HepG2 (cell line): Measurements from ENCODE around the gene CHD9. TPM values are rescaled to one million over a fixed set of nuclear protein-coding genes. Genes with fewer than 3 reads are reported as not detected.

Experiments used
- AHR ChIP-seq: IDR thresholded peaks from 2 replicates; pipeline ENCODE4 v1.6.1; 2018; ENCODE audit warnings: missing genetic modification reagents, missing compliant biosample characterization
- CCDC6 ChIP-seq: sonication (generic); formaldehyde crosslinking; IDR thresholded peaks from 2 replicates; pipeline ENCODE4 v1.8.1; 2022; ENCODE audit warnings: mild to moderate bottlenecking, missing genetic modification reagents, moderate library complexity
- FOSL2 ChIP-seq: sonication (generic); formaldehyde crosslinking; IDR thresholded peaks from 2 replicates; pipeline ENCODE4 v1.4.0; 2020; ENCODE audit warnings: missing genetic modification reagents
- GZF1 ChIP-seq: sonication (generic); formaldehyde crosslinking; IDR thresholded peaks from 2 replicates; pipeline ENCODE4 v1.5.1; 2020; ENCODE audit warnings: mild to moderate bottlenecking, missing genetic modification reagents
- HOXA3 ChIP-seq: sonication (generic); formaldehyde crosslinking; IDR thresholded peaks from 2 replicates; pipeline ENCODE4 v1.5.0; 2020; ENCODE audit warnings: missing genetic modification reagents
- JDP2 ChIP-seq: sonication (generic); formaldehyde crosslinking; IDR thresholded peaks from 2 replicates; pipeline ENCODE4 v1.8.1; 2022; ENCODE audit warnings: missing genetic modification reagents, borderline replicate concordance
- KLF12 ChIP-seq: sonication (generic); formaldehyde crosslinking; IDR thresholded peaks from 2 replicates; pipeline ENCODE4 v1.4.0; 2020; ENCODE audit warnings: missing genetic modification reagents, borderline replicate concordance
- MAX ChIP-seq: IDR thresholded peaks from 2 replicates; pipeline ENCODE4 v1.6.1; 2012; ENCODE audit warnings: inconsistent platforms
- MXD1 ChIP-seq: sonication (generic); formaldehyde crosslinking; IDR thresholded peaks from 2 replicates; pipeline ENCODE4 v1.4.0; 2020; ENCODE audit warnings: mild to moderate bottlenecking, missing genetic modification reagents
- NR3C1 ChIP-seq: sonication (generic); formaldehyde crosslinking; IDR thresholded peaks from 2 replicates; pipeline ENCODE4 v1.4.0; 2020; ENCODE audit warnings: missing genetic modification reagents
- SAP130 ChIP-seq: IDR thresholded peaks from 2 replicates; pipeline ENCODE4 v1.6.1; 2016; ENCODE audit warnings: low read depth
- SMC3 ChIP-seq: IDR thresholded peaks from 2 replicates; pipeline ENCODE4 v1.6.1; 2011; ENCODE audit warnings: low read length, improper control_type of control experiment
- SUZ12 ChIP-seq: fragments of 150-350 bp; IDR thresholded peaks from 2 replicates; pipeline ENCODE4 v1.6.1; 2014; ENCODE audit warnings: low read depth, low read length
- TARDBP ChIP-seq: sonication (generic); formaldehyde crosslinking; IDR thresholded peaks from 2 replicates; pipeline ENCODE4 v1.8.0; 2022; ENCODE audit warnings: mild to moderate bottlenecking, missing genetic modification reagents
- ZBTB25 ChIP-seq: IDR thresholded peaks from 2 replicates; pipeline ENCODE4 v1.6.1; 2018; ENCODE audit warnings: missing genetic modification reagents
- ZBTB26 ChIP-seq: IDR thresholded peaks from 2 replicates; pipeline ENCODE4 v1.6.1; 2016; ENCODE audit warnings: missing compliant biosample characterization, missing genetic modification reagents, borderline replicate concordance
- ZNF224 ChIP-seq: sonication (generic); formaldehyde crosslinking; IDR thresholded peaks from 2 replicates; pipeline ENCODE4 v1.5.0; 2020; ENCODE audit warnings: mild to moderate bottlenecking, missing genetic modification reagents
- ZNF253 ChIP-seq: sonication (generic); formaldehyde crosslinking; IDR thresholded peaks from 2 replicates; pipeline ENCODE4 v1.8.0; 2022; ENCODE audit warnings: mild to moderate bottlenecking, missing genetic modification reagents, borderline replicate concordance
- ZNF281 ChIP-seq: sonication (generic); formaldehyde crosslinking; IDR thresholded peaks from 2 replicates; pipeline ENCODE4 v1.4.0; 2020; ENCODE audit warnings: missing genetic modification reagents, borderline replicate concordance
- ZNF503 ChIP-seq: sonication (generic); formaldehyde crosslinking; IDR thresholded peaks from 2 replicates; pipeline ENCODE4 v1.4.0; 2020; ENCODE audit warnings: missing genetic modification reagents
- ZNF607 ChIP-seq: sonication (generic); formaldehyde crosslinking; IDR thresholded peaks from 2 replicates; pipeline ENCODE4 v1.5.1; 2020; ENCODE audit warnings: missing genetic modification reagents, mild to moderate bottlenecking, borderline replicate concordance
- ZNF713 ChIP-seq: sonication (generic); formaldehyde crosslinking; IDR thresholded peaks from 2 replicates; pipeline ENCODE4 v1.4.0; 2020; ENCODE audit warnings: mild to moderate bottlenecking, missing genetic modification reagents
- ZNF780A ChIP-seq: sonication (generic); formaldehyde crosslinking; IDR thresholded peaks from 2 replicates; pipeline ENCODE4 v1.8.0; 2022; ENCODE audit warnings: mild to moderate bottlenecking, missing genetic modification reagents, moderate library complexity
- polyA plus RNA-seq, 8 experiments: library from polyadenylated mRNA; depleted of rRNA in 3 of 8; stranded (reverse) in 7 of 8; unstranded in 1 of 8; fragments of >200 nt; fragmentation: Illumina TruSeq in 4 of 8; extraction: Trizol in 4 of 8; gene quantifications; 2 replicates each; pipeline versions ENCODE4 v1.2.1 to v1.2.3, GENCODE V29; 2011 to 2016; ENCODE audit warnings: low read depth in 4 of 8, missing spikeins in 1 of 8, mixed read lengths in 1 of 8; ENCODE audit not compliant: insufficient read depth in 1 of 8
- total RNA-seq, 5 experiments: library from RNA; depleted of rRNA; stranded (reverse); fragments of >200 nt; fragmentation: Illumina TruSeq; extraction: Trizol; gene quantifications; 2 replicates each; pipeline ENCODE4 v1.2.3, GENCODE V29; 2016; ENCODE audit warnings: low read depth in 1 of 5

CHD9 gene
- total and polyA plus RNA-seq, 2 of the 13 experiments (the other 11 are each of a cell fraction or from before 2014, with no cell fraction given): 23.4 to 27.7 TPM

- no peak for TF ChIP-seq SMC3
- peak; percentile 36; the same call in 1 of the 2 replicates for TF ChIP-seq MAX
- no peak for TF ChIP-seq JDP2 (CRISPR knock-in tag)
- peak; percentile 59; the same call in 1 of the 2 replicates for TF ChIP-seq MXD1 (CRISPR knock-in tag)
- TF ChIP-seq KLF12 (CRISPR knock-in tag): 0 out of 2 replicates have a peak, but pooled peaks have one; percentile 44
- TF ChIP-seq ZNF607 (CRISPR knock-in tag): 0 out of 2 replicates have a peak, but pooled peaks have one; percentile 16
- no peak for TF ChIP-seq TARDBP (CRISPR knock-in tag)
- peak; percentile 47 for TF ChIP-seq FOSL2
- no peak; the same call in 1 of the 2 replicates for TF ChIP-seq ZBTB25 (CRISPR knock-in tag)
- TF ChIP-seq ZNF224 (CRISPR knock-in tag): no peak
- TF ChIP-seq CCDC6 (CRISPR knock-in tag): peak; percentile 54; the same call in 1 of the 2 replicates
- TF ChIP-seq SAP130 (CRISPR knock-in tag): no peak; the same call in none of the 2 replicates
- TF ChIP-seq NR3C1 (CRISPR knock-in tag): no peak
- TF ChIP-seq ZNF713 (CRISPR knock-in tag): no peak
- TF ChIP-seq AHR (CRISPR knock-in tag): no peak
- TF ChIP-seq ZNF503: no peak
- no peak for TF ChIP-seq ZNF780A
- TF ChIP-seq ZNF281 (CRISPR knock-in tag): no peak
- no peak for TF ChIP-seq SUZ12
- TF ChIP-seq GZF1 (CRISPR knock-in tag): no peak
- TF ChIP-seq ZNF253 (CRISPR knock-in tag): no peak
- 0 out of 2 replicates have a peak, but pooled peaks have one; percentile 48 for TF ChIP-seq ZBTB26 (CRISPR knock-in tag)
- peak; percentile 52 for TF ChIP-seq HOXA3 (CRISPR knock-in tag)
Observed at GRCh38 chr16:53131363-53132071, 76.7 kb downstream of the CHD9 start (continued).
